HepG2 (cell line): ENCODE measurements around the gene NDP. TPM values are rescaled to one million over a fixed set of nuclear protein-coding genes. Genes with fewer than 3 reads are reported as not detected.

Experiments used
- ATAC-seq: fragments of 200-7000 bp; cut with Tn5 transposase; 3 replicates; pipeline ENCODE4 v1.9.1; 2020; ENCODE audit warnings: mild to moderate bottlenecking, moderate library complexity
- BruUV-seq: library from RNA; stranded (reverse); fragments of 400-500 nt; replicated peaks from 2 replicates; lab custom pipeline; 2021; lab: Mats Ljungman, UMichigan
- CTCF ChIA-PET: fragments of 300-600 bp; formaldehyde crosslinking; extraction: SDS; loops from one replicate; lab custom pipeline; 2021; ENCODE audit warnings: low total read pairs, inconsistent platforms, low intra/inter-chr PET ratio; lab: Yijun Ruan, JAX
- POLR2A ChIA-PET: fragments of 350-600 bp; sonication (Branson Sonifier 250); formaldehyde crosslinking; loops from one replicate; lab custom pipeline; 2020; ENCODE audit warnings: antibody characterized with exemption, inconsistent platforms; lab: Yijun Ruan, JAX
- DNase-seq: peaks from one replicate; pipeline ENCODE4 v3.0.0-alpha.2; 2015; ENCODE audit warnings: low spot score
- FAIRE-seq: peaks from 3 replicates; lab custom pipeline; 2011; peaks lifted over from hg19 to GRCh38; lab: Jason Lieb, UNC
- H2AFZ ChIP-seq: one replicate; pipeline ENCODE4 v1.6.1; 2011; ENCODE audit warnings: low read length, inconsistent platforms
- H3K27ac ChIP-seq: fragments of 300-600 bp; 3 replicates; pipeline ENCODE4 v1.8.0; 2011; ENCODE audit warnings: mixed run types, mild to moderate bottlenecking, mixed read lengths, low read length, inconsistent platforms; ENCODE audit not compliant: insufficient read depth; ENCODE audit errors: extremely low read length
- H3K27me3 ChIP-seq, 2 experiments: fragments of 200-600 bp in 1 of 2; 2 replicates in 1 of 2; 3 replicates in 1 of 2; pipeline versions ENCODE4 v1.6.0 to v1.8.0; 2011; ENCODE audit warnings: low read length in 2 of 2, mild to moderate bottlenecking in 2 of 2, moderate library complexity in 2 of 2, inconsistent platforms in 1 of 2; ENCODE audit not compliant: insufficient read depth in 2 of 2, control insufficient read depth in 1 of 2
- H3K36me3 ChIP-seq, 2 experiments: fragments of 200-600 bp in 1 of 2; replicated peaks in 1 of 2; 2 replicates in 1 of 2; 3 replicates in 1 of 2; pipeline versions ENCODE4 v1.5.1 to v1.8.0; 2011; ENCODE audit warnings: low read length in 2 of 2, inconsistent platforms in 1 of 2; ENCODE audit not compliant: insufficient read depth in 2 of 2, control insufficient read depth in 1 of 2
- H3K4me1 ChIP-seq: 2 replicates; pipeline ENCODE4 v1.5.1; 2012; ENCODE audit warnings: low read length, inconsistent platforms; ENCODE audit not compliant: insufficient read depth
- H3K4me2 ChIP-seq: 2 replicates; pipeline ENCODE4 v1.6.0; 2011; ENCODE audit warnings: low read depth, low read length, inconsistent platforms
- H3K4me3 ChIP-seq, 3 experiments: fragments of 200-600 bp in 1 of 3; sonication (generic), shearing (Covaris generic) in 1 of 3; replicated peaks in 1 of 3; 2 replicates each; pipeline ENCODE4 v1.5.1; 2011 to 2016; ENCODE audit warnings: low read length in 3 of 3, inconsistent platforms in 2 of 3, low read depth in 2 of 3, mild to moderate bottlenecking in 2 of 3, control low read depth in 1 of 3, mixed read lengths in 1 of 3; ENCODE audit not compliant: insufficient read depth in 1 of 3
- H3K79me2 ChIP-seq: one replicate; pipeline ENCODE4 v1.6.1; 2011; ENCODE audit warnings: low read length, inconsistent platforms; ENCODE audit not compliant: insufficient read depth
- H3K9ac ChIP-seq: 2 replicates; pipeline ENCODE4 v1.6.0; 2011; ENCODE audit warnings: mild to moderate bottlenecking, low read depth, low read length, inconsistent platforms; ENCODE audit not compliant: insufficient read depth
- H3K9me3 ChIP-seq: 2 replicates; pipeline ENCODE4 v1.5.1; 2012; ENCODE audit warnings: mild to moderate bottlenecking, low read length
- H4K20me1 ChIP-seq: 2 replicates; pipeline ENCODE4 v1.6.0; 2011; ENCODE audit warnings: inconsistent platforms, mild to moderate bottlenecking, low read length, moderate library complexity; ENCODE audit not compliant: insufficient read depth
- CBX5 ChIP-seq: sonication (generic); formaldehyde crosslinking; IDR thresholded peaks from 2 replicates; pipeline ENCODE4 v1.4.0; 2020; ENCODE audit warnings: missing genetic modification reagents, borderline replicate concordance
- CC2D1A ChIP-seq: sonication (generic); formaldehyde crosslinking; IDR thresholded peaks from 2 replicates; pipeline ENCODE4 v1.8.1; 2023; ENCODE audit warnings: mild to moderate bottlenecking, missing genetic modification reagents
- ESRRA ChIP-seq: sonication (generic); formaldehyde crosslinking; IDR thresholded peaks from 2 replicates; pipeline ENCODE4 v1.5.1; 2020; ENCODE audit warnings: mild to moderate bottlenecking, low read depth, missing genetic modification reagents
- FLYWCH1 ChIP-seq: sonication (generic); formaldehyde crosslinking; IDR thresholded peaks from 2 replicates; pipeline ENCODE4 v1.8.1; 2023; ENCODE audit warnings: mild to moderate bottlenecking, missing genetic modification reagents
- FOXK1 ChIP-seq: sonication (generic); formaldehyde crosslinking; IDR thresholded peaks from 2 replicates; pipeline ENCODE4 v1.4.0; 2020; ENCODE audit warnings: low read depth, missing genetic modification reagents, borderline replicate concordance
- FOXM1 ChIP-seq: sonication (generic); formaldehyde crosslinking; IDR thresholded peaks from 2 replicates; pipeline ENCODE4 v1.5.0; 2020; ENCODE audit warnings: missing genetic modification reagents
- NCOA1 ChIP-seq: sonication (generic); formaldehyde crosslinking; IDR thresholded peaks from 2 replicates; pipeline ENCODE4 v1.9.0; 2021; ENCODE audit warnings: missing genetic modification reagents
- NCOA2 ChIP-seq: sonication (generic); formaldehyde crosslinking; IDR thresholded peaks from 2 replicates; pipeline ENCODE4 v1.8.0; 2022; ENCODE audit warnings: inconsistent platforms
- NFATC3 ChIP-seq: sonication (generic); formaldehyde crosslinking; IDR thresholded peaks from 2 replicates; pipeline ENCODE4 v1.5.1; 2020; ENCODE audit warnings: mild to moderate bottlenecking, missing genetic modification reagents
- TCF12 ChIP-seq, 2 experiments: fragments of 450-650 bp in 1 of 2; sonication (generic) in 1 of 2; formaldehyde crosslinking in 1 of 2; IDR thresholded peaks; 2 replicates each; pipeline versions ENCODE4 v1.6.1 to v1.8.0; 2017 to 2022; ENCODE audit warnings: antibody characterized with exemption in 1 of 2, mild to moderate bottlenecking in 1 of 2, missing genetic modification reagents in 1 of 2, moderate library complexity in 1 of 2
- TEAD3 ChIP-seq: optimal IDR thresholded peaks from 2 replicates; pipeline ENCODE3; 2016; ENCODE audit warnings: borderline replicate concordance
- ZBTB7A ChIP-seq: sonication (generic); formaldehyde crosslinking; IDR thresholded peaks from 2 replicates; pipeline ENCODE4 v1.8.0; 2022; ENCODE audit warnings: mild to moderate bottlenecking, missing genetic modification reagents
- ZNF552 ChIP-seq: sonication (generic); formaldehyde crosslinking; IDR thresholded peaks from 2 replicates; pipeline ENCODE4 v1.9.0; 2022; ENCODE audit warnings: missing genetic modification reagents, mild to moderate bottlenecking, borderline replicate concordance
- ZZZ3 ChIP-seq: sonication (generic); formaldehyde crosslinking; IDR thresholded peaks from 2 replicates; pipeline ENCODE4 v1.4.0; 2020; ENCODE audit warnings: missing genetic modification reagents, mild to moderate bottlenecking, borderline replicate concordance
- WGBS: methylation state at CpG from one replicate; pipeline ENCODE4 v1.1.6; 2017; ENCODE audit warnings: low lambda C conversion rate; 5-methylcytosine and 5-hydroxymethylcytosine counted together
- in situ Hi-C: cut with HindIII; loops from 2 replicates; pipeline ENCODE4 v1.10.0; 2017; ENCODE audit warnings: low pct_unique_long_range_greater_than_20kb; ENCODE audit not compliant: extremely low pct_ligation_motif_present
- intact Hi-C: fragments of 100-400 bp; cut with micrococcal nuclease; formaldehyde crosslinking; loops from one replicate; pipeline ENCODE4 v1.10.0; 2022; ENCODE audit not compliant: unreplicated experiment
- polyA plus RNA-seq, 8 experiments: library from polyadenylated mRNA; depleted of rRNA in 3 of 8; stranded (reverse) in 7 of 8; unstranded in 1 of 8; fragments of >200 nt; fragmentation: Illumina TruSeq in 4 of 8; extraction: Trizol in 4 of 8; gene quantifications; 2 replicates each; pipeline versions ENCODE4 v1.2.1 to v1.2.3, GENCODE V29; 2011 to 2016; ENCODE audit warnings: low read depth in 4 of 8, missing spikeins in 1 of 8, mixed read lengths in 1 of 8; ENCODE audit not compliant: insufficient read depth in 1 of 8
- total RNA-seq, 5 experiments: library from RNA; depleted of rRNA; stranded (reverse); fragments of >200 nt; fragmentation: Illumina TruSeq; extraction: Trizol; gene quantifications; 2 replicates each; pipeline ENCODE4 v1.2.3, GENCODE V29; 2016; ENCODE audit warnings: low read depth in 1 of 5
- TF ChIP-seq, protein P1 (sequence below): sonication (generic); formaldehyde crosslinking; IDR thresholded peaks from 2 replicates; pipeline ENCODE4 v1.4.0; 2020; ENCODE audit warnings: missing genetic modification reagents
- TF ChIP-seq, protein P2 (sequence below): sonication (generic); formaldehyde crosslinking; IDR thresholded peaks from 2 replicates; pipeline ENCODE4 v1.5.1; 2020; ENCODE audit warnings: missing genetic modification reagents, mild to moderate bottlenecking, borderline replicate concordance

NDP gene
- total and polyA plus RNA-seq, 2 of the 13 experiments (the other 11 are each of a cell fraction or from before 2014, with no cell fraction given): not detected

GRCh38 chrX:44020693-44021092 is 47.5 kb upstream of the NDP start (continued):
- TF ChIP-seq, protein P1, sequence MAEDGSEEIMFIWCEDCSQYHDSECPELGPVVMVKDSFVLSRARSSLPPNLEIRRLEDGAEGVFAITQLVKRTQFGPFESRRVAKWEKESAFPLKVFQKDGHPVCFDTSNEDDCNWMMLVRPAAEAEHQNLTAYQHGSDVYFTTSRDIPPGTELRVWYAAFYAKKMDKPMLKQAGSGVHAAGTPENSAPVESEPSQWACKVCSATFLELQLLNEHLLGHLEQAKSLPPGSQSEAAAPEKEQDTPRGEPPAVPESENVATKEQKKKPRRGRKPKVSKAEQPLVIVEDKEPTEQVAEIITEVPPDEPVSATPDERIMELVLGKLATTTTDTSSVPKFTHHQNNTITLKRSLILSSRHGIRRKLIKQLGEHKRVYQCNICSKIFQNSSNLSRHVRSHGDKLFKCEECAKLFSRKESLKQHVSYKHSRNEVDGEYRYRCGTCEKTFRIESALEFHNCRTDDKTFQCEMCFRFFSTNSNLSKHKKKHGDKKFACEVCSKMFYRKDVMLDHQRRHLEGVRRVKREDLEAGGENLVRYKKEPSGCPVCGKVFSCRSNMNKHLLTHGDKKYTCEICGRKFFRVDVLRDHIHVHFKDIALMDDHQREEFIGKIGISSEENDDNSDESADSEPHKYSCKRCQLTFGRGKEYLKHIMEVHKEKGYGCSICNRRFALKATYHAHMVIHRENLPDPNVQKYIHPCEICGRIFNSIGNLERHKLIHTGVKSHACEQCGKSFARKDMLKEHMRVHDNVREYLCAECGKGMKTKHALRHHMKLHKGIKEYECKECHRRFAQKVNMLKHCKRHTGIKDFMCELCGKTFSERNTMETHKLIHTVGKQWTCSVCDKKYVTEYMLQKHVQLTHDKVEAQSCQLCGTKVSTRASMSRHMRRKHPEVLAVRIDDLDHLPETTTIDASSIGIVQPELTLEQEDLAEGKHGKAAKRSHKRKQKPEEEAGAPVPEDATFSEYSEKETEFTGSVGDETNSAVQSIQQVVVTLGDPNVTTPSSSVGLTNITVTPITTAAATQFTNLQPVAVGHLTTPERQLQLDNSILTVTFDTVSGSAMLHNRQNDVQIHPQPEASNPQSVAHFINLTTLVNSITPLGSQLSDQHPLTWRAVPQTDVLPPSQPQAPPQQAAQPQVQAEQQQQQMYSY: no peak
- no peak for TF ChIP-seq FOXM1 (CRISPR knock-in tag)
- no peak for TF ChIP-seq CBX5 (CRISPR knock-in tag)
- no peak for TF ChIP-seq NFATC3
- no peak for TF ChIP-seq ZZZ3 (CRISPR knock-in tag)
- no peak for TF ChIP-seq ZNF552
- TF ChIP-seq TEAD3 (CRISPR knock-in tag): no peak
- no peak for TF ChIP-seq ZBTB7A (CRISPR knock-in tag)

DNA sequence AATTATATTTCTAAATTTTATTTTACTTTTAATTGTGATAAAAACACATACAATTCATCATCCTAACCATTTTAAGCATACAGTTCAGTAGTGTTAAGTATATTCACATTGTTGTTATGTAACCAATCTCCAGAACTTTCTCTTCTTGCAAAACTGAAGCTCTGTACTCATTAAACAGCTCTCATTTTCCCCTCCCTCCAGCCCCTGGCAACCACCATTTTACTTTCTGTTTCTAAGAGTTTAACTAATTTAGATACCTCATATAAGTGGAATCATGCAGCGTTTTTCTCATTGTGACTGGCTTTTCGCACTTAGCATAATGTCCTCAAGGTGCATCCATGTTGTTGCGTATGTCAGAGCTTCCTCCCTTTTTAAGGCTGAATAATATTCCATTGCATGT is 46.7 kb upstream of the NDP start:
- H3K9ac ChIP-seq: no peak overlapping the region
- TF ChIP-seq ESRRA (no peak), CC2D1A (CRISPR knock-in tag) (no peak), NCOA2 (CRISPR knock-in tag) (no peak), NCOA1 (CRISPR knock-in tag) (no peak), FLYWCH1 (CRISPR knock-in tag) (no peak), TCF12 (IDR thresholded peaks at IDR 0.05) (no peak), TCF12 (CRISPR knock-in tag; IDR thresholded peaks at IDR 0.05) (no peak), FOXK1 (CRISPR knock-in tag) (no peak)
- TF ChIP-seq, protein P2, sequence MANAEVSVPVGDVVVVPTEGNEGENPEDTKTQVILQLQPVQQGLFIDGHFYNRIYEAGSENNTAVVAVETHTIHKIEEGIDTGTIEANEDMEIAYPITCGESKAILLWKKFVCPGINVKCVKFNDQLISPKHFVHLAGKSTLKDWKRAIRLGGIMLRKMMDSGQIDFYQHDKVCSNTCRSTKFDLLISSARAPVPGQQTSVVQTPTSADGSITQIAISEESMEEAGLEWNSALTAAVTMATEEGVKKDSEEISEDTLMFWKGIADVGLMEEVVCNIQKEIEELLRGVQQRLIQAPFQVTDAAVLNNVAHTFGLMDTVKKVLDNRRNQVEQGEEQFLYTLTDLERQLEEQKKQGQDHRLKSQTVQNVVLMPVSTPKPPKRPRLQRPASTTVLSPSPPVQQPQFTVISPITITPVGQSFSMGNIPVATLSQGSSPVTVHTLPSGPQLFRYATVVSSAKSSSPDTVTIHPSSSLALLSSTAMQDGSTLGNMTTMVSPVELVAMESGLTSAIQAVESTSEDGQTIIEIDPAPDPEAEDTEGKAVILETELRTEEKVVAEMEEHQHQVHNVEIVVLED (CRISPR knock-in tag): no peak
- DNase-seq (no peak), FAIRE-seq (no peak), ATAC-seq (no peak)
- H3K9me3 ChIP-seq: no peaks in the 10 kb centered on the region
- no peaks in the 10 kb centered on the region for H3K27me3 ChIP-seq
- H3K36me3 ChIP-seq: no peaks in the 10 kb centered on the region
- in situ Hi-C loops: no loop called here
- ChIA-PET POLR2A (no interaction called here), CTCF (no interaction called here)
- no peaks in the 10 kb centered on the region for H3K4me1 ChIP-seq
- H3K79me2 ChIP-seq: no peaks in the 10 kb centered on the region
- no peak overlapping the region for H3K27ac ChIP-seq
- H3K4me3 ChIP-seq: no peak overlapping the region
- no peaks in the 10 kb centered on the region for H4K20me1 ChIP-seq
- no TSS peak for BruUV-seq
- H2AFZ ChIP-seq: no peak overlapping the region
- H3K4me2 ChIP-seq: no peak overlapping the region
- 0% methylated on average over 3 of the region's 3 CpGs for WGBS
- intact Hi-C loops: no loop called here
